Activated T-helper 1 cell treated with anti-CD3 and anti-CD28 coated beads, Interleukin-12 subunit alpha, Interleukin-12 subunit beta, Interleukin-2, Interleukin-4 antibody, amounts not matched to agents 30 ng/mL and 10 ng/mL and 1 ng/mL, durations not matched to agents 14 hours and 24 hours and 36 hours (primary cell): ENCODE results near the gene MSI2. TPM values are rescaled to one million over a fixed set of nuclear protein-coding genes. Genes with fewer than 3 reads are reported as not detected.

ENCODE experiments used
- DNase-seq: peaks from one replicate; pipeline ENCODE4 v3.0.0; 2021; ENCODE audit warnings: low spot score
- H3K27ac Mint-ChIP-seq: one replicate; pipeline ENCODE4 v1.8.0; 2021; ENCODE audit warnings: mild to moderate bottlenecking, mixed read lengths
- H3K27me3 Mint-ChIP-seq: one replicate; pipeline ENCODE4 v1.8.0; 2022; ENCODE audit warnings: mild to moderate bottlenecking, moderate library complexity, mixed read lengths; ENCODE audit not compliant: insufficient read depth
- H3K36me3 Mint-ChIP-seq: one replicate; pipeline ENCODE4 v1.8.0; 2021; ENCODE audit warnings: low read depth, mixed read lengths
- H3K4me1 Mint-ChIP-seq: one replicate; pipeline ENCODE4 v1.8.0; 2021; ENCODE audit warnings: low read depth, mixed read lengths
- H3K4me3 Mint-ChIP-seq: one replicate; pipeline ENCODE4 v1.8.0; 2021; ENCODE audit warnings: mild to moderate bottlenecking, moderate library complexity, mixed read lengths
- H3K9me3 Mint-ChIP-seq: one replicate; pipeline ENCODE4 v1.8.0; 2021; ENCODE audit warnings: mixed read lengths
- intact Hi-C: fragments of 100-400 bp; cut with micrococcal nuclease; formaldehyde crosslinking; loops from one replicate; pipeline ENCODE4 v1.15.1; 2024
- total RNA-seq: library from RNA; stranded (reverse); gene quantifications from 2 replicates; pipeline ENCODE4 v1.2.3, GENCODE V29; 2022

Gene MSI2
- total RNA-seq, 1 donor from 2014 or later, result 278 TPM

DNA sequence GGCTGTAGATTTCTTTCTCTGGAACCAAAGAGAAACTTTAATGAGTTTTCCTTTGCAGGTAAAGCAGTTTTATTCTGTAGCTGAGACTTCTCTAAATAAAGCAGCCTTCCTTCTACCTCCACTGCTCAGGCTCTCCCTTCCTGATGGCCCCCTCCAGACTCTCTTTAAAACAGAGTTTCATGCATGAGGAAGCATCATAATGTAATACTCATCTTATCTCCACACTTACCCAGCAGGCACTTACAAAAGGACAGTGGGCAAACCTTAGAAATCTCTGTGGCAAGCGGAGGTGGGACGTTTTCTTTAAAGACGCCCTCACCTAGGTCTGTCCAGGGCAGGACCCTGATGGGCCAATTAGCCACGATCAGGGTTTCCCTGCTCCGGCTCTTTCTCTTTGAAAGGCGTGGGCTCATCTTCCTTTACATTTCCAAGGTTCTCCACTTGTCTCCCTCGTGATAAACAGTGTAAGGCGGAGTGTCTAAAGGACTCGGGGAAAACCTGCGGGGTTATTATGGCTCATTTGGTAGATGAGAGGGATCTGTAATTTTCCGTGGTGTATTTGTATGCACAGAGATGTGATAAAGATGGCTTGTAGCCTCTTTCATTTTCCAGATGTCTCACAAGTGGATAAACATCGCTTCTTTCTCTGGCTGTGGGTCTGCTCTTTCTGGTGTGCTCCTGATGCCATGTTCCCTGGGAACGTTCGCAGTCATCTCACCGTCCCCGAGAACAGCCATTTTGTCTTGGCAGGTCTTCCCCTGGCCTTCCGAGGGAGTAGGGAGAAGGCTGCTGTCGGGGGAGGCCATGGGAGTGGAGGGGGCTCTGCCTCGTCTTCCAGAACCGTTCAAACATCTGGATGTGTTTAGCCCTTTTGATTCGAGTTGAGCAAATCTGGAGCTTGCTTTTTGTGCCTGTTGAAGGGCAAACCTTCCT, 249.8 kb downstream of the MSI2 start:
- Mint-ChIP-seq H3K36me3 (peaks cover 13% of the 10 kb centered on the region), H3K4me3 (no peak overlapping the region), H3K27ac (no peak overlapping the region), H3K9me3 (no peaks in the 10 kb centered on the region), H3K27me3 (no peaks in the 10 kb centered on the region), H3K4me1 (peaks cover 12% of the 10 kb centered on the region)
- intact Hi-C loops, result loop anchor here (2.0 to 5.0 kb wide), 2 partner anchors 43 to 64 kb away; no protein-coding TSS in a partner anchor
- no peak for DNase-seq

DNA sequence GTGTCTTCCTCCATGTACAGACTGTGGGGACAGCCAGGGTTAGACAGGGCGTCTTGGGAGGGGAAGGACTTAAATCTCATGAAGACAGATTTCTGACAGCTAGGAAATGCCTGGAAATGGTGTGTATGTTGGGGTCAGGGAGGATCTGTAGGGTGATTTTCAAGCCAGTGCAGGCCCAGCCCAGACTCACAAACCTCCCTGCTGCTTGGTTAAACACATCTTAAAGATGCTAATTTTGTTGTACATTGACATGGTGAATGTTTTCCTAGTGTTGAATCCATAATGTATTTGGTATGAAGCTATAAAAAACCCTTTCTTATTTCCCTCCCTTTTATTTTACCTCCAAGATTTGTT, 250.4 kb downstream of the MSI2 start:
- peaks cover 13% of the 10 kb centered on the region for H3K36me3 Mint-ChIP-seq
- no peaks in the 10 kb centered on the region for H3K9me3 Mint-ChIP-seq
- no peaks in the 10 kb centered on the region for H3K27me3 Mint-ChIP-seq
- H3K27ac Mint-ChIP-seq, result no peak overlapping the region
- peaks cover 6% of the 10 kb centered on the region for H3K4me1 Mint-ChIP-seq
- no peak for DNase-seq
- intact Hi-C loops, result loop anchor here (2.0 to 5.0 kb wide), 2 partner anchors 44 to 64 kb away; no protein-coding TSS in a partner anchor
- no peak overlapping the region for H3K4me3 Mint-ChIP-seq

DNA sequence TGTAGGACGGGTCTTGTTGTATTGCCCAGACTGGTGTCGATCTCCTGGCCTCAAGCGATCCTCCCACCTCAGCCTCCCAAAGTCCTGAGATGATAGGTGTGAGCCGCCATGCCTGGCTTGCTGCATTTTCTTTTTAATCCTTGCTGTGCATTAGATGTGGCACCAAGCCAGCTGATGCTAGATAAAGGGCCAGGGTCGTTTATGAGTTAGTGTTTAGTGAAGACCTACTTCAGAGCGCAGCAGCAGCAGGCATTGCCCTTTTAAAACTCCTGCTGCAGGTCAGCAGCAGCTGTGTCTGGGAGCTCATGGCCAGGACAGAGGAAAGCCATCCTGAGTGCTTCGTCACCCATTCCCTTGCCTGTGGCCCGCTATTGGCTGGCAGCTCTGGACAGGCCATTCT, 251.5 kb downstream of the MSI2 start:
- Mint-ChIP-seq H3K27ac (no peak overlapping the region), H3K4me3 (no peak overlapping the region), H3K4me1 (peaks cover 6% of the 10 kb centered on the region), H3K36me3 (peaks cover 16% of the 10 kb centered on the region), H3K9me3 (no peaks in the 10 kb centered on the region), H3K27me3 (no peaks in the 10 kb centered on the region)
- intact Hi-C loops, result loop anchor here (2.0 to 5.0 kb wide), 2 partner anchors 45 to 66 kb away; no protein-coding TSS in a partner anchor
- no peak for DNase-seq

DNA sequence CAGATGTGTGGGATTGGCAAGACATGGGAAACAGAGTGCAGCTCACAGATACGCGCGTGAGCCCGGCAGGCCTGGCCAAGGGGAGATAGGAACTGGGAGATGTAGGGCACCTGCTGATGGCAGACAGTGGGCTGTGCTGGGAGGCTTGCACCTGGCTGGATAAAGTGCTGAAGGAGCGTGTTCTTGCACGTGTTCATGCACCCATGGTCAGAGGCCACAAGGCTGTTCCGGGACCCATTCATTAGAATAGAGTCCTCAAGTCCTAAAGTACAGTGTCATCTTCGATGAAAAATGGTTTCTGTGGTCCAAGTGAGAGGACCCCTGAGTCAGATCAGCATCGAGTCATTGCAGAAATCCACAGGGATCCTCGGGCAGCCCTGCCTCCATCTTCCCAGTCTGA, 252.3 kb downstream of the MSI2 start:
- no peak overlapping the region for H3K4me3 Mint-ChIP-seq
- intact Hi-C loops, result loop anchor here (5.0 kb wide), 1 partner anchor 66 kb away; no protein-coding TSS in a partner anchor

DNA sequence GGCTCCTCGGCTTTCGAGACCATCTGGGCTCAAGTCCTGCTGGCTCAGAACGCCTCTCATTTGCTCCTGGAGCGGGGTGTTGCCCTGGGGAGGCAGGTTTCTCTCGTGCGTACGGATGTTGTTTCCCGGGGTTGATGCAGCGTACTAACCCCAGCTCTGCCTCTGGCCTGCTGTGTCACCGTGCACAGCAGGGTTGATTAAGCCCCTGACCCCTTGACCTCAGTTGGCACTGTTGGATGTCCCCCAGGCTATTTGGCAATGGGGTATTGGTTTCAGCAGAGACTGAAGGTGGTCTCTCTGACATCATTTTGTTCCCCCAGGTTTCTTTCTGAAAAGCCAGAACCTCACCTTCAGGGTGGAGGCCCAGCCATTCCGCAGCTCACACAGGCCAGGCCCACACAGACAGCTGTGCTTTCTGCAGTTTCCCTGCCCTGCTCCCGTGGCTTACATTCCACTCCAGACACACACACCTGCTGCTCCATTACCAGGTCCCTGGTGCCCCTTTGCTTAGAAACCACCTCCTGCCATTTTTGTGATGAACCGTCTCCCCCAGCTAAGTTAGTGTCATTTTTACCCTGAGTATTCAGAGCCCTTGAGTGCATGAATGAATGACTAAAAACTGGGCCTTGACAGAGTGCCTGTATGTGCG, 255.3 kb downstream of the MSI2 start:
- H3K9me3 Mint-ChIP-seq, result no peaks in the 10 kb centered on the region
- no peak for DNase-seq
- intact Hi-C loops, result no loop called here
- H3K4me3 Mint-ChIP-seq, result no peak overlapping the region
- H3K27ac Mint-ChIP-seq, result peak overlapping the region; percentile 49
- H3K36me3 Mint-ChIP-seq, result peaks cover 13% of the 10 kb centered on the region
- peaks cover 26% of the 10 kb centered on the region for H3K4me1 Mint-ChIP-seq
- H3K27me3 Mint-ChIP-seq, result peaks cover 2% of the 10 kb centered on the region

More for the DNA sequence above, 252.3 kb downstream of the MSI2 start:
- Mint-ChIP-seq H3K9me3 (no peaks in the 10 kb centered on the region), H3K36me3 (peaks cover 16% of the 10 kb centered on the region), H3K27ac (peak overlapping the region; percentile 51), H3K4me1 (peaks cover 9% of the 10 kb centered on the region), H3K27me3 (no peaks in the 10 kb centered on the region)
- no peak for DNase-seq

DNA sequence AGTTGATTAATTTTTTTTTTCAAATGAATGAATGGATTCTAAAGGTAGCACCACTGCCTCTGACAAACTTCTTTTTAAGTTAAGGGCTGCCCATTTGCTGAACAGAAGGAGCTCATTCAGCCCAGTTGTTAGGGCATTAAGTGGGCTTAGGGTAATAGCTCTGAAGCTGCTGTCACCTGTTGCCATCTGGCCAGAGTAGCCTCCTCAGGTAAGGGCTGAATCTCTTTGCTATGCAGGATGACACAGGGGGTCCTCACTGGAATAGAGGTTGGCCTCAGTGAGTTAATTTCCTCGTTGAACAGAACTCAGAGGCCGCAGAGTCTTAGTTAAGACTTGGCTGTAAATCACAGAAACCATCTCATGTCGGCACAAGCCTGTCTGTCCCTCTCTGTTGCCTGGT, 255.9 kb downstream of the MSI2 start:
- Mint-ChIP-seq H3K27me3 (peaks cover 2% of the 10 kb centered on the region), H3K9me3 (no peaks in the 10 kb centered on the region), H3K36me3 (peaks cover 13% of the 10 kb centered on the region), H3K27ac (no peak overlapping the region), H3K4me1 (peaks cover 26% of the 10 kb centered on the region), H3K4me3 (no peak overlapping the region)
- no peak for DNase-seq
- intact Hi-C loops, result no loop called here

DNA sequence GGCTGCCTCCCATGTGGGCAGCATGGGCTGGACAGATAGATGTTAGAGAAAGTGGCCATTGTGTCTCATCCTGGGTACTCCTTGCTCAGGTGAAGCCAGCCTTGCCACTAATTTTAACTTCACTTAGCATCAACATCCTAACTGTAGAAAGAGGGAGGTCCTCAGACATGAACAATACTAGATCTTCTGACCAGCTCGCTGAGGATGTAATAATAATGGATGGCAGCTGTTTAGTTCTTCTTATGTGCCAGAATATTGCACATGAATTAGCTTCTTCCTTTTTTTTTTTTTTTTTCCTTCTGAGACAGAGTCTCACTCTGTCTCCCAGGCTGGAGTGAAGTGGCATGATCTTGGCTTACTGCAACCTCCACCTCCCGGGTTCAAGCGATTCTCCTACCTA, 256.4 kb downstream of the MSI2 start:
- peaks cover 13% of the 10 kb centered on the region for H3K36me3 Mint-ChIP-seq
- H3K27ac Mint-ChIP-seq, result no peak overlapping the region
- DNase-seq, result no peak
- H3K4me3 Mint-ChIP-seq, result no peak overlapping the region
- intact Hi-C loops, result no loop called here
- H3K9me3 Mint-ChIP-seq, result no peaks in the 10 kb centered on the region
- H3K4me1 Mint-ChIP-seq, result peaks cover 26% of the 10 kb centered on the region
- peaks cover 2% of the 10 kb centered on the region for H3K27me3 Mint-ChIP-seq

DNA sequence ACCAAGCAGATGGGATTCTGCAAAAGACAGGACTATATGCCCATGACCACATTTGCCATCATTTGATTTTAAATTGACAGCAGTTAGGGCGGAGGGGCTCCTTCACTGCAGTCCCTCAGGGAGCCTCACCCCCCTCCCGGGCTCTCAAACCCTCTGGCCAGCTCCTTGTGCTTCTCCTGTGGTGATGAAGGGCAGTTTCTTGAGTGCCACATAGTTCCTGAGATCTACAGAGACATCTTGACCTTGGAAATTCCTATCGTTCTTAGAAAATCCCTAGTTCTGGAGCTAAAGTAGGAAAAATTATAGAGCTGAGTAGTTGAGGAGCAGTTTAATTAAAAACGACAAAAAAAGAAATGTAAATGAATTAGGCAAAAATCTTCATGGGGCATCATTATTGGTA, 257.2 kb downstream of the MSI2 start:
- Mint-ChIP-seq H3K27ac (no peak overlapping the region), H3K9me3 (no peaks in the 10 kb centered on the region), H3K4me1 (peaks cover 26% of the 10 kb centered on the region), H3K4me3 (no peak overlapping the region), H3K36me3 (peaks cover 13% of the 10 kb centered on the region), H3K27me3 (peaks cover 2% of the 10 kb centered on the region)
- no peak for DNase-seq
- intact Hi-C loops, result no loop called here

DNA sequence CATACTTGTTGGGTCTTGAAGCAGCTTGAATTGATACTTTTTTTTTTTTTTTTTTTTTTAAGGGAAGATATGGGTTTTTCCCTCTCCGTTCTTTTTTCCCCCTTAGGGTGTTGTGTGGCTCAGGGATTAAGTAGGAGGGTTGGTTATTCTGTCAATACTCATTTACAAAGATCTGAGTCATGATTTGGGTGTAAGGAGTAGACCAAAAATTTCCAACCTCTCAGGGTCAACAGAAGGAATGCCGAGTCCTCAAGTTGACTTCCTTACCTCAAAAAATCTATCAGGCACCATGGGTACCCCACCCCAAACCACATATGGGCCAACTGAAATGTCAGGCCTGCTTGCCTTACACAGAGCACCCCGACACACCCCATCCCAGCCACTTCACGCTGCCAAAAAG, 258.3 kb downstream of the MSI2 start:
- DNase-seq, result no peak
- intact Hi-C loops, result loop anchor here (2.0 kb wide), 2 partner anchors 52 to 272 kb away; no protein-coding TSS in a partner anchor
- Mint-ChIP-seq H3K36me3 (peaks cover 13% of the 10 kb centered on the region), H3K4me1 (peaks cover 20% of the 10 kb centered on the region), H3K27ac (peak overlapping the region; percentile 40), H3K4me3 (no peak overlapping the region), H3K9me3 (no peaks in the 10 kb centered on the region), H3K27me3 (peaks cover 2% of the 10 kb centered on the region)

DNA sequence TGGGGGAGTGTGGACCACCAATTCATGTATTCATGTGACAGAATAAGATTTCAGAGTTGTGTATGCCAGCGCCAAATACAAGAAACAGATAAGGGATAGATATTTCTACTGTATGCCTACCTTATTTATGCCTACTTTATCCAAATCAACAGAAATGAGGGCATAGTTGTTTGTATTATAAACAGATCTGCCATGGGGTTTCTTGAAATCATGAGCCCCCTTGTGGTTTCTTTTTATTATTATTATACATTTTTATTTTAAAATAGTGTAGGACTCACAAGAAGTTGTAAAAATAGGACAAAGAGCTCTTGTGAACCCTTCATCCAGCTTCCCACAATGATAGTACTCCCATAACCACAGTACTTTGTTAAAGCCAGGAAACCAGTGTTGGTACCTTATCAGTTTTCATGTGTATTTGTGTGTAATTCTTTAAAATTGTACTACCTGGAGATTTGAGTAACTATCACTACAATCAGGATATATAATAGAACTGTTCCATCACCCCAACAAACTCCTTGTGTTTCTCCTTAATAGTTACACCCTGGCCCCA, 259.4 kb downstream of the MSI2 start:
- Mint-ChIP-seq H3K27ac (peak overlapping the region; percentile 5), H3K4me3 (no peak overlapping the region), H3K4me1 (peaks cover 20% of the 10 kb centered on the region), H3K27me3 (peaks cover 2% of the 10 kb centered on the region), H3K36me3 (peaks cover 8% of the 10 kb centered on the region), H3K9me3 (no peaks in the 10 kb centered on the region)
- no peak for DNase-seq
- intact Hi-C loops, result loop anchor here (2.0 kb wide), 2 partner anchors 53 to 273 kb away; no protein-coding TSS in a partner anchor

DNA sequence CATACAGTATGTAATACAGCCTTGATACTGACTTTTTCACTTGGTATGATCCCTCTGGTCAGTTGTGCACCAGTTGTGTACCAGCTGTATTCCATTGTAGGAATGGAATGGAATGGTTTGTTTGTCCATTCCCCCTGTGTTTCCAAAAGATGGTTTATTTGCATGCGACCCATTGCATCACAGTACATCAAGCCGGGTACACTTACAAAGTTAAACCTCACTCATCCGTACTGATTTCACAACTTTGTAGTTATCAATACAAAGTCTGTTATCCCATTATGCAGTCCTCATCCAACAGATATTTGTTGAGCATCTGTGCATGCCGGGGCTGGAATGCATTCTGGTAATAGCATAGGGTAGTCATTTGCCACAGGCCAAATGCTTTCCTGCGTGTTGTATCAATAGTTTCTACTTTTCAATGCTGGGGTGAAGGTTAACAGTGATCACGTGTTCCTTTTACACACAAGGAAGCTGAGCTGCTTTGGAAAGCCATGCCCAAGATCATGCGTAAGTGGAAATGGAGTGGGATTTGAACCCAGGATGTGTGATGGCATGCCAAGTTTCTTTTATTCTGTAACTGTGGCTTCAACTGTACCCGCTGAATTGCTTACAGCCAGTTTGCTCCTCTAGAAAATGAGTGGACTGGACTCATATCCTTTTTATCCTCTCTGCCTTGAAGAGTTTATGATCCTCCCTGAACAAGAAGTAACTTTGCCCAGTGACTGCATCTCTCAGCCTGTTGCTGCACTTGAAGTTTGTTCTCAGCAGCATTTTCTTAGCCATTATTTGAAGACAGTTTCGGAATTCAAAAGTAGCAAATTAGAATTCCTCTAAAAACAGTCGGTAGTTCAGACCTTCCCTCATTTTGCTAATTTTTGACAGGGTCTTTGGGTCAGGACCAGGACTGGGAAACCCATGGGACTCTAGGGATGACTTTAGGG, 260.2 kb downstream of the MSI2 start:
- Mint-ChIP-seq H3K4me3 (no peak overlapping the region), H3K36me3 (peaks cover 8% of the 10 kb centered on the region), H3K27ac (no peak overlapping the region), H3K4me1 (peaks cover 20% of the 10 kb centered on the region), H3K27me3 (peaks cover 2% of the 10 kb centered on the region), H3K9me3 (no peaks in the 10 kb centered on the region)
- intact Hi-C loops, result no loop called here
- no peak for DNase-seq

DNA sequence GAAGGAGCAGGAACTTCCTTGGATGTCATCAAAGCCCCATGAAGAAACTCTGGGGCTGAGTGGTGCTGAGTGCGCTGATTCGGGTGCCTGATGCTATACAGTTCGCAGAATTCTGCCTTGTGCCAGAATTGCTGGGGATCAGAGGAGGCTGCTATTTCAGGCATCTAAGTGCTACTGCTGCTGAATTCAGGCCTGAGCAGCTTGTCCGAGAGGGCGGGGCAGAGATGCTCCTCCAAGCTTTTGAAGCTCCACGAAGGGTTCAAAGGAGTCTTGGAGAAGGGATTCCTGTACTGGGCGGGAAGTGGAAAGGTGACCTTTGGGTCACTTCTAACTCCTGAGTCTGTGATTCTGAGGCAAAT, 260.9 kb downstream of the MSI2 start:
- no peak overlapping the region for H3K4me3 Mint-ChIP-seq
- H3K4me1 Mint-ChIP-seq, result peaks cover 20% of the 10 kb centered on the region
- H3K27me3 Mint-ChIP-seq, result peaks cover 2% of the 10 kb centered on the region
- H3K36me3 Mint-ChIP-seq, result peaks cover 5% of the 10 kb centered on the region
- intact Hi-C loops, result no loop called here
- H3K27ac Mint-ChIP-seq, result no peak overlapping the region
- no peak for DNase-seq
- no peaks in the 10 kb centered on the region for H3K9me3 Mint-ChIP-seq
